NCI-H1417 treated with DMSO at 0.1 percent for 48 hours (cell line): Measurements from ENCODE around the gene C17orf50.
"Not testable (repeated sequence)": the region's sequence is repeated elsewhere in the genome, so short reads cannot be mapped to it uniquely, and the experiment has no call there.

Experiments used
- DNase-seq: peaks from one replicate; lab custom pipeline; 2025; lab: John Stamatoyannopoulos, UW

The C17orf50 gene

DNA sequence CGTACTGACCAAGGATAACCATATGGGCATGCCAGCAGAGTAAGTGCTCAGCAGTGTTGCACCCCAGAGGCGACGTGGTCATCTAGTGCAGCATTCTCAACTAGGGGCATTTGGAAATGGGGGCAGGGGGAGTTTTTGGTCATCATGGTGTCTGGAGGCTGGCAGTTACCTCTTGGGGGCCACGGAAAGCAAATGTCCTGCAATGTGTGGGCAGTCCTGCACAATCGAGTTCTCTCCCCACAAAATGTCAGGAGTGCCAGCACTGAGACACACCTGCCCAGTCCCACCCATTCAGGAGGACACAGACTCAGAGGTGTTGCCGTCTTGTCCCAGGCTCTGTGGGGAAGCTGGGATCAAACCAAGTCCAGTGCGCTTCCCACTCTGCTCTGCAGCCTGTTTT lies 26.3 kb upstream of the C17orf50 start:
- no peak for DNase-seq

DNA sequence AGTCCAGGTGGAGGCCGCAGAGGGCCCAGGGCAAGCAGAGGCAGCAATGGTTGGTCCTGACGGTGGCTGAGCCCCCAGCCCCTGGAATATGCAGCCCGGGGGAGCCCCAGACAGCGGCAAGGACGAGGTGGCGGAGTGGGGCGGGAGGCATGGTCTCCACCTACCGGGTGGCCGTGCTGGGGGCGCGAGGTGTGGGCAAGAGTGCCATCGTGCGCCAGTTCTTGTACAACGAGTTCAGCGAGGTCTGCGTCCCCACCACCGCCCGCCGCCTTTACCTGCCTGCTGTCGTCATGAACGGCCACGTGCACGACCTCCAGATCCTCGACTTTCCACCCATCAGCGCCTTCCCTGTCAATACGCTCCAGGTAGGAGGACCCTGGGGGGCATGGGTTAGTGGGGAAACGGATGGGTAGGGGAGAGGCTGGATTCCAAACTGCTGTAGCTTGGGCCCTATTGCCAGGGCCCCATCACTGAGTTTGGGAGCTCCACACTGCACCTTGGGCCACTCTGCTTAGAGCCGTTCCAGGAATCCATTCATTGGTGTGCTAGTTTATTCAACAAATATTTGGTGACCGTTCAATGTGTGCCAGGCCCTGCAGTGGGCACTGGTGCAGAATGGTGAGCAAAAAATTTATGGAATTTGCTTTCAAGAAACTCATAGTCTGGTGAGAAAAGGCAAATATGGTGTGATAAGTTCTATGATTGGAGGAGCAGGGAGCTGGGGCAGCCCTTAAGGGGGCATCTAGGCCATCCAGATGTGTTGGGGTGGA lies 25.5 kb upstream of the C17orf50 start:
- no peak for DNase-seq

GRCh38 chr17:35736236-35736635 lies 24.5 kb upstream of the C17orf50 start:
- DNase-seq: no peak

DNA sequence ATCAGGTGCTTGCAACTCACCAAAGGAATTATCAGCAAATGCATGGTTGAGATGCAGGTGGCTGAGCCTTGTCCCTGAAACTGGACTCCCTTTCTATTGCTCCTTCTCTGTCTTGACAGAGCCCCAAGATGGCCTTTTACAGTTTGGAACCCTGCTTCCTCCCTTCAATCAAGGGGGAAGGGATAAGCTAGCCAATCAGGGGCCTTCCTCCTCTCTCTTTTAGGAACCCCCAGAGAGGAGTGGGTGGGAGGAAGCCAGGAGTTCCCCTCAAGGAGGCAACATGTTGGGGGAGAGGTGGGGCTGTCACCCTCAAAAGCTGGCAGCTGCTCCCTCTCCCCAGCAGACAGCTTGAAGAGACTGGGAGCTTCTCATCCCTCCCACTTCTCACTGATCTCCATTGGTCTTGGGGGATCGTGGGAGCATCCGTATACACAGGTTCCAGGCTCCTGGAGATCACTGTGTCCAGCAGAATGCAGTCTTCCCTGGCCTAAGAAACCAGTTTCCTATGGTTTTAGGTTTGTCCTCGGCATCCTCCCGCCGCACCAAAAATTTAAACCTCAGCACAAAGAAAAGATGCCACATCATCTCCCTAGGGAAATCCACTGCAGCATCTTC lies 22.1 kb upstream of the C17orf50 start:
- DNase-seq: no peak

- DNase-seq: no peak
Measured at GRCh38 chr17:35740216-35740615, 20.5 kb upstream of the C17orf50 start.

DNA sequence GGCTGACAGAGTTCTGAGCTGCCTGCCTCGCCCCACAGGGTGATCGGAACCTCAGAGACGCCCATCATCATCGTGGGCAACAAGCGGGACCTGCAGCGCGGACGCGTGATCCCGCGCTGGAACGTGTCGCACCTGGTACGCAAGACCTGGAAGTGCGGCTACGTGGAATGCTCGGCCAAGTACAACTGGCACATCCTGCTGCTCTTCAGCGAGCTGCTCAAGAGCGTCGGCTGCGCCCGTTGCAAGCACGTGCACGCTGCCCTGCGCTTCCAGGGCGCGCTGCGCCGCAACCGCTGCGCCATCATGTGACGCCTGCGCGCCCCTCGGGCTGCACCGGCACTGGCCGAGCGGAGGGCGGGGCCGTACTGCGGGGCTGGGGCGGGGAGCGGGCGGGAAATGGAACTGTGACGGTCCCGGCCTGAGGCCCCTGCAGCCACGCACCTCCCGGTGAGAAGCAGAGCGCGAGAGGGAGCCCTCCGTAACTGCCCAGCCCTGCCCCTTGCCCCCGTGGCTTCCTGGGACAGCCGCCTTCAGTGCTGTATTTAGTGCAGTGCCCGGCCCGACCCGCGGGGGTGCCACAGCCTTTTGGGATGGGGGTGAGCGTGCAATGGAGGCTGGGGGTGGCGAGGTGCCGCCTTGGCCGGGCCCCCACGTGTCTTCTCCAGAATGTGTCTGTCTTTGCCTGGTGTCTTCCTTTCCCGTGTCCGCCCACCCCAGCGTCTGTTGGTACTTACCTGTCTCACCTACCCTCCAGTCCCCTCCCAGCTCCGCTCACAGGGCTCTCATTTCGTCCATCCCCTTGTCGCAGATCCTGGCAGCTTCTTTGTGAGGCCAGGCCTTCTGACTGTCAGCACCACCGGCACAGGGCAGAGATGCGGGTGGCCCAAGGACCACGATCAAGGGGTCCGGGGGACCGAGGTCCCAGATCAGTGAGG lies 19.4 kb upstream of the C17orf50 start:
- peak; percentile 21 for DNase-seq

DNA sequence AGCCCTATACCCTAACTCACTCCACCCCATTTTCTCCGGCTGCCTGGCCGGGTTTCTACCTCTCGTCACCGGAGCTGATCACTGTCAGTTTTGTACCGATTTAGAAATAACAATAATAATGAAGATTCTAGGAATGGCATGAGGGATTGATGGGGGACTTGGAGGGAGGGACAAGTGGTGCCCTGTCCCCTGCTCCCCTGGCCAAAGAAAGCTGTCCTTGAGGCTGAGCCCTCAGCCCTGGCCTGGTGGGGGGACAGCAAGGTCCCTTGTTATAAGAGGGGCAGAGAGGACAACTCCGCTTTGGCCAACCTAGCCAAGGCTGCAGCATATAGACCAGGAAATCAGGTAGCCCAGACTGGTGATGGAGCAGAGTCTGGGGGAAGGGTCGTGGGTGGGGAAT lies 18.2 kb upstream of the C17orf50 start:
- DNase-seq: no peak

DNA sequence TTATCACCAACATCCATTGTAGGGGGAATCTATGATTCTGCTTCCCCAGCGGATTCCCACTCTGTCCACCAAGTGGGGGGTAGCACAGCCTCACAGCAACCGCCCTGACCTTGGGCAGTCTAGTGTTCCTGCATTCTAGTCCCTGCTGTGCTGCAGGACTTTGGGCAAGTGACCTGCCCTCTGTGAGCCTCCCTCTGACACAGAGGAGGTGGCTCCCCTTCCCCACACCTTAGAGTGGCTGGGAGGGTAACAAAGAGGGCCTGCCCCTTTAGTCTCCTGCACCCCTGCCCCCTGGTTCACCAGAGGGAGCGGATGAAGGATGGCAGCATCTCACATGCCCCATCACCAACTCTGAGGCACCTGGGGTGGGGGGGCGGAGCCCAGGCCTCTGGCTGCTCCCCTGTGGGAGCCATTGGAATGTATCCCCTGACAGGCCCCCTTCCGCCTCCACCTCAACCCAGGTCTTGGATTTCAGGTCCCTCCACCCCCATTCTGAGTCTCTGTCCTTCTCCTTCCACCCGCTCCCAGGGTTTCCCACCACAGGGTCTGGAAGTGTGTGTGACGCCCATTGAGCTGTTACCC lies 17.7 kb upstream of the C17orf50 start:
- no peak for DNase-seq

DNA sequence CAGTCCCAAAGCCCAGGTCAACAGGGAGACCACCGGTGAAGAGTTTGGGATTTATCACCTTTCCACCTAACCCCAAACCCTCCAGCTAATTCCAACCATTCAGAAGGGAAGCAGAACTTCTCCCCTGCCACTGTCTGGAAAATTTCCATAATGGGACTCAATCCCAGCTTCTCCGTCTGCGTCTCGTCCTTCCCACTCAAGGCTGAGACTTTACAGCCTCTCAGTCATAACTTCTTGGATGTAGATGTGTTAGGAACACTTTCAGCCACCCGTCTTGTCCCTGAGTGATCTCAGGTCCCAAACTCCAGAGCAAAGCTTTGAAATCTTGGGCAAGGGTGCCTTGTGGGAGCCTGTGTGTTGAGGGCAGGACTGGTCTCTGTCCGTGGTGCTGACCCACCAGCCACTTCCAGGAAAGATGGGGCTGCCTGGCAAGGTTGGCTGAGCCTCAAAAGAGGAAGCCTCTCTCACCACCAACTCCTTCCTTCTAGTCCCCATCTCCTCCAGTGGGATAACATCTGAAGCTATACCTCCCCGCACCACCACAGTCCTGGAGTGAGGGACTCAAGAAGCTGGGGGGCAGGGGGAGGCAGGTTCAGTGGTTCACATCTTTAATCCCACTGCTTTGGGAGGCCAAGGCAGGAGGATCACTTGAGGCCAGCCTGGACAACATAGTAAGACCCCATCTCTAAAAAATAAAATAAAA lies 16.9 kb upstream of the C17orf50 start:
- DNase-seq: no peak

GRCh38 chr17:35744830-35745229 lies 15.9 kb upstream of the C17orf50 start:
- DNase-seq: no peak

DNA sequence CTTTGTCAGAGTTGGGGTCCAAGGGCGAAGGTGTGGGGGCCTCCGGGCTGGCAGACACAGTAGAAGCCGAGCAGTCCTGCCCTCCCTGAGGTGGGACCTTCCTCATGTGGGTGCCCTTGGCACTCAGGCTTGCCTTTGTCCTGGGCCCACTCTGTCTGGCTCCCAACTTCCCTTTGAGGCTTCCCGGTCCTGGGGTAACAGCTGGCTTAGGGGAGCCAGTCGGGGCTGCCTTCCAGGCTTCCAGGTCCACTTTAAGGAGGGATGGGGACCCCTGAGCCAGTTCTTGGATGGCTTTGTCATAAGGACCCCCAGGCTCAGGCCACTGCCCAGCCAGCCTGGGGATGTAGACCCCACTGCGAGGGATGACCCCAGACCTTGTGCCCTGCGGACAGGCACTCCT lies 15.4 kb upstream of the C17orf50 start:
- DNase-seq: no peak

- no peak for DNase-seq
Measured at GRCh38 chr17:35745749-35746320, 14.9 kb upstream of the C17orf50 start.

- no peak for DNase-seq
Measured at GRCh38 chr17:35747540-35748017, 13.1 kb upstream of the C17orf50 start.

GRCh38 chr17:35748341-35748841 lies 12.3 kb upstream of the C17orf50 start:
- no peak for DNase-seq

DNA sequence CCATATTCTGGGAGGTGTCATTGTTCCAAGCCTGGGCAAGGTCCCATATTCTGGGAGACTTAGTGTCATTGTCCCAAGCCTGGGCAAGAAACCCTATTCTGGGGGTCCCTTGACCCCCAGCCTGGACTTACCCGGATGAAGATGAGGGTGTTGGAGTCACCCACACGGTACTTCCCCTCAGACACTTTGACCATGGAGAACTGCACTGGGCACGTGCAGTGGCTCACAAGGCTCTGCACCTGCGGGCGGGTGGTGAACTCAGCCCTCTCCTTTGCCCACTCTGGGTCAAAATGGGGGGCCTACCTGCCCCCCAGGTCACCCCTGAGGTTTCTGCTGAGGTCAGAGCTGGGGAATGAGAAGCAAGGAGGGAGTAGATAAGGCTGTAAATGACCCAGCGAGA lies 11.7 kb upstream of the C17orf50 start:
- no peak for DNase-seq

- no peak for DNase-seq
Measured at GRCh38 chr17:35749560-35750412, 10.9 kb upstream of the C17orf50 start.

DNA sequence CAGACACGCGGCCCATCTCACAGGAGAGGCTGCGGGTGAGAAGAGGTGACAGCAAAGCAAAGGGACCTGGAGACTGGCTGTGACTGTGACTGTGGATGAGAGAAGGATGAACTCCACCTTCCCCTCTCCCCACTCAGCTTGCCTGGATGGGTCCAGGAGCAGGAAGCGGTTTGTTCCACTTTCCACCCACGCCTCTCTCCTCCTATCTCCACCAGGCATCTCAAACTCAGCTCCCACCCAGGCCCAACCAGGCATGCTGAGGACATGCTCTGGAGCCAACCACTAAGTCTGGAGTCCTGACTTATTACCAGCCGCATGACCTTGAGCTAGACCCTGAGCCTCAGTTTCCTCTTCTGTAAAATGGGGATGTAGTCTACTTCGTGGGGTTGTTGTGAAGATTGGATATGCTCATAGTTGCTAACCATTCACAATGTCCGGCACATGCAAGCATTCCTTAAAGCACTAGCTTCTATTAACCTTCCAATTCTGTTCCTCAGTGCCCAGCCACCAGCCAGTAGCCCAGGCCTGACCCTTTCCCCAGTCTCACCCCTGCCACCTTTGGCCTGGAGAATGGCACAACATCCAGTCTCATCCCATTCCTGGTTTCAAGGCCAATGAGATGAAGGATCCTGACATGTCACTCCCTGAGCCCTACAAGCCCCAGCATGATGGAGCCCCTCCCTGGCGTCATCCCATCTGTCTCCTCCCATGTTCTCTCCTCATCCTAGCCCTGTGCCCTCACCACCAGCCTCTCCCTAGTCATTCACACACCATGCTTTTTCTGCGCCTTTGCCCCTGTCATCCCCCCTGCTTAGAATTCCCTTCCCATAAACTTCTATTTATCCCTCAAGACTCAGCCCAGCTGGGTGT lies 9.9 kb upstream of the C17orf50 start:
- no peak for DNase-seq

GRCh38 chr17:35751541-35751940 lies 9.1 kb upstream of the C17orf50 start:
- DNase-seq: not testable (repeated sequence)

DNA sequence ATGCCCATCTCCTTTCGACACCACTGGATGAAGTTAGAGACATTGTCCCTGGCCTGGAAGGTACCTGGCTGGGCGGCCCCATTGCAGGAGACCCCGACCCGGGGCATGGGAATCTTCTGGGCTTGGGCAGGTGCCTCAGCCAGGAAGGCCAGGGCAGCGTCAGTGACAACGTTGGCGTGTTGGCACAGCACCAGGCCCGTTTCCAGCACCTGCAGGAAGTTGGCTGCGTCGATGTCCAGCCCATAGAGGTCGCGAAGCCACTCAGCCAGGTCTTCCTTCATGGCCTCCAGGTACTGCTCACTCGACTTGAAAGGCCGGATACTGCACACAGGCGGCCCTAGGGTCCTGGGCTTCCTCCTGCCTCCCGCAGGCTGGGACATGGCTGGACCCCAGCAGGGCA lies 8.2 kb upstream of the C17orf50 start:
- no peak for DNase-seq
